GM19455 (cell line): Measurements from ENCODE around the gene MAPK4.
"Not testable (repeated sequence)": the region's sequence is repeated elsewhere in the genome, so short reads cannot be mapped to it uniquely, and the experiment has no call there.

Source experiments
- ATAC-seq: cut with Tn5 transposase; IDR thresholded peaks from one replicate; pipeline ENCODE4 v1.9.1; 2021; ENCODE audit not compliant: unreplicated experiment

The MAPK4 gene

DNA sequence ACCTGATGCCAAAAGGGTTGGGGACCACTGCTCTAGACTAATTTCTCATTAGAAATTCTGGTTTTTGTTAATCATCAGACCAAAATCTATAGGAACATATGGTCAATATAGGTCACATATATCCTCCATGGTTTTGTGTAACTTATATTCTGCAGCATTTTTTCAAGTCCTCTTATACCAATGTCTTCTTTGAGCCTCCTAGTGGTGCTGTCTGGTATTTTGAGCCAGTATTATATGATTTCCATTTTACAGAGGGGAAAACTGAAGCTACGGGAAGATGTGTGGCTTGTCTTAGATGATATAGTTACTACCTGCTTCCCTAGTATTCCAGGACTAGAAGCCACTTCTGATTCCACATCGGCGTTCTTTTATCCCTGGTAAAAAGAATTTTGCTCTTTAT is 13.8 kb downstream of the MAPK4 start:
- ATAC-seq = no peak

DNA sequence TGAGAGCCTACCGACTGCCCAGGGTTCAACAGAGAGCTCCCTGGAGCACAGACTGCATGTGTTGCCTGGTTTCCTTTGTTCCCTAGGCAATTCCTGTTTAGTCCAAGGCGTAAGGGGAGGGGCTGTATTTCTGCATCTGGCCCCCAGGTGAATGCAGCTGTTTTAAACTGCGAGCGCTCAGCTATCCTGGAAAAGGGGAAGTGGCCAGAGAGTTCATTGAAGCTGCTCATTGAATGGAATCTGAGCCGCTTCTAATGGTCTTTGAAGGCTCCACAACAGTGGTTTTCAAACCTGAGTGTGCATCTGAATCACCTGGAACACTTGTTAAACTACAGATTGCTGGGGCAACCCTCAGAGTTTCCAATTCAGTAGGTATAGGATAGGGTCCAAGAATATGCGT is 18.1 kb downstream of the MAPK4 start:
- no peak for ATAC-seq

DNA sequence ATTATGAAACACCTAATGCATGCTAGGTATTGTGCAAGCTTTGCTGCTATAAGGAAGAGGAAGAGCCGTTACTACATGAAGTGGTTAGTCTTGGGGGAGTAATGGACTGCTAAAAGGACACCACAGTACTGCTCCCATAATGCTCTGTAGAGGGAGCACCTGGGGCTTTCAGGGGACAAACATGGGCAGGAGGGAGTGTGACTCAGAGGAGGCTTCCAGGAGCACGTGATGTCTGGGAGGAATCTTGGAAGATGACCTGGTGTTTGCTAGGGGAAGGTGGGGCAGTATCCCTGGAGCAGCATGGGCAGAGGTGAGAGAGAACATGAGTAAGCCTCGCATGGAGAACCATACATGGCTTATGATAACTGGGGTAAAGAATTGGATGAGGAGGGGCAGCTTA is 18.8 kb downstream of the MAPK4 start:
- ATAC-seq = no peak

DNA sequence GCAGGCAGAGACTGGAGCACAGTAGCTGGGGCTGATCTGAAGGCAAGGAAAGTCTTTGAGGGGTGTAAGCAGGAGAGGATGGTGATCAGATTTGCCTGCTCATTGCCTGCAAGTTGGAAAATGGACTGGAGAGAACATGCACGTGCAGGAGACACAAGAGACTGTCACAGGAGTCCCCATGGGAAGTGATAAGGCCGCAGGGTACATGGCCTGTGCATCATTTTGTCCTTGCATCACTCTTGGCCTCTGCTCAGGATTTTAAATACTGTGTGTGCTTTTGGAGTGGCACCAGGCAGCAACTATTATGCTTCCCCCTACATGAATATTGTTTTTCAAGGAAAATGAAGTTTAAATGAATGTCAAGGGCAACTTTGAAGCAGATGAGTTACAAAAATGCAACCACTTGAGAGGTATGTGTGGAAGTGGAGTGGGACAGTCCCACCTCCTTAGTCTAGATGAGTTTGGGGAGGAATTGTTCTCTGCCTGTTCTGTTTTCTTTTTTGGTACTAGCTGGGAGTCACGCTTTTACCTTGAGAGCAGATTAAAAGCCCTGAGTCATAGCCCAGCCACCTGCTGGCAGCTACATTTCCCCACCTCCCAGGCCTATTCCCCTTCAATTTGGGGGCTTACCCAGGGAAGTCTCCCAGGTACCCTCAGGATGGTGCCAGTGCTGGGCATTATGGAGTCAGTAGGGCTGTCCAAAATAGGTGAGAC is 19.3 kb downstream of the MAPK4 start:
- ATAC-seq = no peak

DNA sequence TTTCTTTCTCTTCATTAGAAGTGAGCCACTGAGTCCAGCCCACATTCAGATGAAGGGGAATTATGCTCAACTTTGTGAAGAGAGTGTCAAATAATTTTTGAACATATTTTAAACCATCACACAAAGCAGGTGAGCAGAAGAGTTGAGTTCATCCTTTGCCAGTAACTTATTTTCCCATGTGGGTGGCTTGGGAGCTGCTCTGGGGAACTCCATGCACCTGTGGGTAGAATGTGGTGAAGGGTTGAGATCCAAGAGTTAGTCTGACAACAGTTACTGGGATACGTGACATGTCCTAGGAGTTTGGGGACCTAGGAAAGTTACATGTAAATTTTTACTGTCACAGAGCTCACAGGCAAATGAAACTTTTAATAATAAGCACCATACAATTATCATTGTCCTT is 21.6 kb downstream of the MAPK4 start:
- no peak for ATAC-seq

DNA sequence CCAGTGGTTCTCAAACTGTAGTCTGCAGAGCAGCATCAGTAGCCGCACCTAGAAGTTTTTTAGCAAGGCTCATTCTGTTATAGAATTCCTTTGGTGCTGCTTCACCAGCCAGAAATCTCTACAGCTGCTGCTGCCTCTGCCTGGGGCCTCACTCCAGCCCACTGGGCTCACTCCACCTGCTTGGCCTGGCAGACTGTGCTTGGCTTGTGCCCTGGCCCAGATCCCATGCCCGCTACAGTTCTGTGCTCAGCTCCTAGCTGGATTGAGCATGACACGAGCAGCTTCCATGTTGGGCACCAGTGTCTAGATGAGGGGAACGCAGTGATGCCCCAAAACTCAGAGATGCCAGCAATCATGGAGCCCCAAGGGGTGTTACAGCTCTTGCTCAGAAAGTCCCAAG is 22.6 kb downstream of the MAPK4 start:
- ATAC-seq = no peak

DNA sequence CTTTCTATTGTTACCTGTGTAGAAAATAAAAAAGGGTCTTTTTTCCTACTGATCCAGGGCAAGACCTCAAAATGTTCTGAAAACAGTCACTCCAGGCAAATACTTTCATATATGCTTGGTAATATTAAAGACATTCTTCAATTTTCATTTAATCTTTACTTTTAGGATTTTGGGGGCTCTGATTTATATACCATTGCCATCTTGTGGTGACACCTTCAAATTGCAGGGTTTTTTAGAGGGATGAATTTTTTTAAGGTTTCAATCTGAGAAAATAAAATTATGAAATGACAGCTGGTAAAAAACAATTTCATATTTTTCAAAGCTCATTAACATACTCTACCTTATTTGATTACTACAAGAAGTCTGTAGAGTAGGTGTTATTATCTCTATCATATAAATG is 26.8 kb downstream of the MAPK4 start:
- ATAC-seq = no peak

DNA sequence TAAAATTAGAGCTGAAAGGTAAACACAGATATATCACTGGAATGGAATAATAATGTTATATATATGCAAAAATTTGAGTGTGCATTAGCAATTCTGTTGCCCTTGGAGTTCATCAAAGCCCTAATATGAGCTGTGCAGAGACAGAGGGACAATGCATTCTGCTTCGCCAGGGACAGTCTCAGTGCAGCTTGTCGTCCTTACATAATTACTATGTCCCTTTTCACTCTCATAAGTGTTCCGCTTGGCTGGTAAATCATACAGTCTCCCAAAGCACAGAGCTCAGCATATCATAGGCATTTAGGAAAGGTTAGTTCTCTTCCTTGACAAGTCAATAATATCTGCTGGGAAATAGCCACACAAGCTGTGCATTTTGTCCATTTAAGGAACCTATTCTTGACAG is 30.7 kb downstream of the MAPK4 start:
- ATAC-seq = no peak

DNA sequence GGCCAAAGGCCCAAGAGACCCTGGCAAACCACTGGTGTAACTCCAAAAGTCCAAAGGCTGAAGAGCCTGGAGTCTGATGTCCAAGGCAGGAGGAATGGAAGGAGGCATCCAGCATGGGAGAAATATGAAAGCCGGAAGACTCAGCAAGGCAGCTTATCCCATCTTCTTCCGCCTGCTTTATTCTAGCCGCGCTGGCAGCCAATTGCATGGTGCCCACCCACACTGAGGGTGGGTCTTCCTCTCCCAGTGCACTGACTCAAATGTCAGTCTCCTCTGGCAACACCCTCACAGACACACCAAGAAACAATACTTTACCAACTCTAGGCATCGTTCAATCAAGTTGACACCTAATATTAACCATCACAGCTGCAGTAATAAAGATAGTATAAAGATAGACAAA is 34.1 kb downstream of the MAPK4 start:
- ATAC-seq = no peak

DNA sequence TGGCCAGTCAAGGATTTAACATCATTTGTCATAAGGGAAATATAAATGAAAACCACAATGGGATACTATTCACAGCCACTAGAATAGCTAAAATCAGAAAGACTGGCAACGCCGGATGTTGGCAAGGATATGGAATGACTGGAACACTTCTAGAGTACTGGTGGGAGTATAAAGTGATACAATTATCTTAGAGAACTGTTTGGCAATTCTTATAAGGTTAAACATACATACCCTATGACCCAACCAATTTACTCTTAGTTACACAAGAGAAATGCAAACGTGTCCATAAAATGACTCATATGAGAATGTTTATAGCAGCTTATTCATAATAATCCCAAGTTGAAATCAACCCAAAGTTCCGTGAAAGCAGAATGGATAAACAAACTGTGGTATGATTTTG is 35.1 kb downstream of the MAPK4 start:
- ATAC-seq = no peak

DNA sequence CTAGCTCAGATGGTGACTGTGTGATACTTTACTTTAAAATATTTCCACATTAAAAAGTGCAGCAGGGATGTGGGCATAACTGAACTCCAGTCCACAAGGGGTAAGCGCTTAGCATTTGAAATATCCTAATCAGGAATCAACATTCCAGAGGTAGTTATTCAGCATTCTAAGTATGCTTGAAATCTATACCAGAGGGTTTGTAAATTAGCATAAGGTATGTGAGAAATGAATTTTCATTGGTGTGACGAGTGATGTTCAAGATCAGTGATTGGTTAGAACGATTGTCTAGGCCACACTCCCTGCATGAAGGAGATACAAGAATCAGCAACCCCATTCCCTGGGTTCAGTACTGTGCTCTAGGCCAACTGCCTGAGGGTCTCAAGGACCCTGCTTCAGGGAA is 42.6 kb downstream of the MAPK4 start:
- no peak for ATAC-seq

DNA sequence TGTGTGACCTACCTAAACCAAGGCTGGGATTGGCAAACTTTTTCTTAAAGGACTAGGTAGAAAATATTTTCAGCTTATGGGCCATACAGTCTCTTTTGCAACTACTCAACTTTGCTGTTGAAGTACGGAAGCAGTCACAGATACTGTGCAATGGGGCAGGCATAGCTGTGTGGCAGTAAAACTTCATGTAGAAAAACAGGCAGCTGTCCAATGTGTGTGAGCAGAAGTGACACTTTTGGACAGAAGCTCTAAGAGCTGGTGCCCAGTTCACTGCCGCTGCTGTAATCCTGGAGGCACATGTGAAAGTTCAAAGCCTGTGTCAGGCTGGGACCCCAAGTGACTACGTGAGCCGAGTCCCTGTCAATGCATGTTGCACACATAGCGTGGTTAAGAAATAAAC is 46.7 kb downstream of the MAPK4 start:
- no peak for ATAC-seq

DNA sequence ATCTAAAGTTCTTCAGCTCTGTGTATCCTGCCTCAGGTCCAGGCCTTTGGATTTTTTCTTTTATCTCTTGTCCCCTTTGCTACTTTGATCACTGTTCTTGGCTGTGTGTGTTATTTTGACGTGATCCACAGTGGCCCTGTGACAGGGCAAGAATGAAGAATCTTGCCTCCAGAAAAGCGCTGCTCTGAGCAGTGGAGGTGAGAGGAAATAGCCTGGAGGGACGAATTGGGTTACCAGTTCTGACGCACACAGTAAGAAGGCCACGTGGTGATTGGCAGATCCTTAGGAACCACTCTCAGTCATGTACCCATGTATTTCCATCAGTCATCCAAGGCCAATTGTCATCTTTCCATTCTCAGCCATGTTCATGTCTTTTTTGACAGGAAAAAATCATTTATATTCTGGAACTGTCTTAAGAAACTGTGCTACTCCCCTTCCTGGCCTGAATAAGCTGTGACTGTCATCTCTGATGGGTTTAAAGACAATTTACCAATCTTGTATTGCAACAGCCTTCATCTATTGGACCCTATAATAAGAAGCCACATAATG is 47.6 kb downstream of the MAPK4 start:
- ATAC-seq = no peak

DNA sequence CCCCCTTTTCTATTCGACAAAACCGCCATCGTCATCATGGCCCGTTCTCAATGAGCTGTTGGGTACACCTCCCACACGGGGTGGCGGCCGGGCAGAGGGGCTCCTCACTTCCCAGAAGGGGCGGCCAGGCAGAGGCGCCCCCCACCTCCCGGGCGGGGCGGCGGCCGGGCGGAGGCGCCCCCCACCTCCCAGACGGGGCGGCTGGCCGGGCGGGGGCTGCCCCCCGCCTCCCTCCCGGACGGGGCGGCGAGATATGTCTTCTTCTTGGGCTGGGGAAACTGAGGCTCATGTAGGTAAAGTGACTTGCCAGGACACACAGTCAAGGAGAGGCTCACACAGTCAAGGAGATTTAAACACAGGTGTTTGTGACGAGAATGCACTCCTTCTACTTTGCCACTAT is 49.3 kb downstream of the MAPK4 start:
- ATAC-seq = not testable (repeated sequence)

DNA sequence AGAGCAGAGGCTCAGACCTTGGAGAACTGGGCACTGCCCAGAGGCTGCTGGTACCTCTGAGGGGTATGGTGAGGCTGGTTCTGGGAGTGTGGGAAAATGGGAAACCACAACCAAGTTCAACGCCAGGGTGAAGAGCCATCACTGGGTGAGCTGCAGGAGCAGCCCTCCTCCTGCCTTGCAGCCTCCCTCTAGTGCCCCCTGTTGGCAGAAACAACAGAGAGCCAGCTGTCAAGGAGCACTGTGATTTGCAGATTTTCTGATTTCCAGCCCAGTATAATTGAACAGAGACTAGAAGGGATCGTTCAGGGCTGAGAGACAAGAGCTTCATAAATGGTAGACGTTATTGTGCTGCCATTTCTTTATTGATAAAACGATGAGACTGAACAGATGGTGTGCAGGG is 50.5 kb downstream of the MAPK4 start:
- ATAC-seq = no peak

DNA sequence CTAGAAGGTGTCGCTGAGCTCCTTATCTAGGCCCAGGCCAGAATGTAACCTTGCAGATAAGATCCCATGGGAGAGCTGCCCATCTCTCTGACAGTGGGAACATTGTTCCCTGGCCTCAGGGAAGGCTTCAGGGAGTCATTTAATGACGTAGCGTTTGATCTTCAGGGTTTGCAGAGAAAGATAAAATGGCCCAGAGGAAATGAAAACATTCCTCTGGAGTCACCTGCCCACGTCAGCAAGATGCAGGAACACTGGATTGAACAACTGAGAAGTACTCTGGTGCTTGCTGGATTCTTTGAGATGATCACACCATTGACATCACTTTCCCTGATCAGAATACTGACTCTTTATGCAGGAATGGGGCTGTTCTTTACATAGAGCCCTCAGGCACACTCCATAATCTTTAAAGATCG is 51.6 kb downstream of the MAPK4 start:
- ATAC-seq = no peak

DNA sequence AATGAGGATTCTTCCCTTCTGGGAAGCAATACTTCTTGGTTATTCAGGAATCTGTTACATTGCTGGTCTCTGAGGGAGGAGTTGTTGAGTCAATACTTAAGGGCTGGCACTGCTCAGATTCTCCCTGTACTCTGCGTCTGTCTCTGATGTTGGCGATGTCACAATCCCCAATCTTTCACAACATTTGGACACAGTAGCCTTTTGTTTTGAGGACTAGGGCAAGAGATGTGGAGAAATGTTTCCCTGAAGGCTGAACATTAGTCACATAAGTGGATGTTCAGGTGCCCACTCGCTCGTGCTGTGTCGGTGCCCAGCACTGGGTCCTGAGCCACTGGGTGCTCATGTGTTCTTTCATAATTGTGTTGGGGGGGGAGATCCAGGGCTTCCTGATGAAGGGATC is 55.0 kb downstream of the MAPK4 start:
- no peak for ATAC-seq

DNA sequence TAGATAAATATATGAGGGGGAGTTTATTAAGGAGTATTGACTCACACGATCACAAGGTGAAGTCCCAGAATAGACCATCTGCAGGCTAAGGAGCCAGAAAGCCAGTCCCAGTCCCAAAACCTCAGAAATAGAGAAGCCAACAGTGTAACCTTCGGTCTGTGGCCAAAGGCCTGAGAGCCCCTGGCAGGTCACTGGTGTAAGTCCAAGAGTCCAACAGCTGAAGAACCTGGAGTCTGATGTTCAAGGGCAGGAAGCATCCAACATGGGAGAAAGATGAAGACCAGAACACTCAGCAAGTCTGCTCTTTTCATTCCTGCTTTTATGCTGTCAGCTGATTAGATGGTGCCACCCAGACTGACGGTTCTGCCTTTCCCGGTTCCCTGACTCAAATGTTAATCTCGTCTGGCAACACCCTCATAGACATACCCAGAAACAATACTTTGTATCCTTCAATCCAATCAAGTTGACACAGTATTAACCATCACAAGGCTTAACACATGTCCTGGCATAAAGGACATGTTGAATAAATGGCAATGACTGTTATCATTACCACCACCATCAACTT is 56.7 kb downstream of the MAPK4 start:
- no peak for ATAC-seq

DNA sequence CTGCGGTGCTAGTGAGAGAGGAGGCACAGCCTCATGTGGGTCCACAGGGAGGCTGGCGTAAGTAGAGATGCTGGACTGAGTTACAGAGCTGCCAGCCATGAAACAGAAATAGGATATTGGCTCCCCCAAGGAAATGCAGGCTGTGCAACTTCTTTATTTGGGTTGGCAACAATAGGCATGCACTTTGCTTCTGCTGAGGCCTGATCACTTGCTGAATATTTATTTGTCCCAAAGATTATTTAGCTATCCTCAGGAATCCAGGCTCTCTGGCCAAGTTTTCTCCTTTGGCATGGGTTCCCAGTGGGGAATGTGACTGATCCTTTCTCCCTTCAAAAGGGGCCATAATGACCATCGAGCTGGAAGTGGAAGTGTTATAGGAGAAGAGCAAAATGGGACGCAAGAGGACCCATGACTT is 60.0 kb downstream of the MAPK4 start:
- no peak for ATAC-seq

DNA sequence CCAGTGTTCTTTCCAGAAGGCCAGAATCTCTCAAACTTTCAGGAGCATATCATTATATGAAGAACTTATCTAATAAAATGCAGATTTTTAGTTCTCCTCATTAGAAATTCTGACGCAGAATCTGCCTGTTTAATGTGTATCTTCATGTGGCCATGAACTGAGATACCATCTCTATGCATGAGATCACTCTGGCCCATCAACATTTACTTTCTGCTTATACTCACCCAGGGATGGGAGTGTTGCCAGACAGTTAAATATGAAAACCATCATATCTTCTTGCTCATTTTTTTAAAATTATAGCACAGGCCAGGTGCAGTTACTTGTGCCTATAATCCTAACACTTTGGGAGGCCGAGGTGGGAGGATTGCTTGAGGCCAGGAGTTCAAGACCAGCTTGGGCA is 60.4 kb downstream of the MAPK4 start:
- ATAC-seq = no peak

DNA sequence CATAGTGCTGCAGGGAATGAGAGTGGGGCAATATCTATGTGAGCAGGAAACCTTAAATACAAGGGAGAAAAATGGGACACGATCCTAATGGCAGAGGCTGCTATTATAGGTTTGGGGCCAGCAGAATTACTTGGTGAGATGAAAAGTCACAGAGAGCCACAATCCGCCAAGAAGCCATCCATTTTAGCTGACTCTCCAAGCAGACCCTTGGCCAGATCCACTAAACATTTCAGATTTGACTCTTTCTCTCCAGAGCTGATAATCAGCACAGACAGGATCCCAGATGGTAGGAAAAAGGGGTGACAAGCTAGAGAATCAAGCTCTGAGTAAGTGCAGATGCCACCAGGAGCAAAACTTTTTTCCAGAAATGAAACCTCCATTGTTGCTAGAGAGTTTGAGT is 61.5 kb downstream of the MAPK4 start:
- no peak for ATAC-seq

DNA sequence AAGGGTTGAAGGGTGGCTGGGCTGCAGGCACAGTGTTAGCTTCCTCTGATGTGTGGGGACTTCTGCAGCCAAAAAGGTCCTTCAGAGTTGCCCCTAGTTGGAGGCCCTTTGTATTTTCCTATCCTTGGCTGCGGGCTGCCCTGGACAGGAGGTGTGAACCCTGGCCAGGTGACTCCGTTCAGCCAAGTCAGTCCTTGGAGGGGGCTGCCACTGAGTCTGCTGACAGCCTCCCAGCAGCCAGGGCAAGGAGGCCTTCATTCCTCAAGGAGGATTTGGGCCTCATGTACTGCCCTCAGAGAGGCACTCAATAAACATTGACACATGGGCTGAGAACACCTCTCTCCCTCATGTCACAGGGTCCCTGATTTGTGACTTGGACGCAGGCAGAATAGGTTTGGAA is 62.4 kb downstream of the MAPK4 start:
- ATAC-seq = no peak

DNA sequence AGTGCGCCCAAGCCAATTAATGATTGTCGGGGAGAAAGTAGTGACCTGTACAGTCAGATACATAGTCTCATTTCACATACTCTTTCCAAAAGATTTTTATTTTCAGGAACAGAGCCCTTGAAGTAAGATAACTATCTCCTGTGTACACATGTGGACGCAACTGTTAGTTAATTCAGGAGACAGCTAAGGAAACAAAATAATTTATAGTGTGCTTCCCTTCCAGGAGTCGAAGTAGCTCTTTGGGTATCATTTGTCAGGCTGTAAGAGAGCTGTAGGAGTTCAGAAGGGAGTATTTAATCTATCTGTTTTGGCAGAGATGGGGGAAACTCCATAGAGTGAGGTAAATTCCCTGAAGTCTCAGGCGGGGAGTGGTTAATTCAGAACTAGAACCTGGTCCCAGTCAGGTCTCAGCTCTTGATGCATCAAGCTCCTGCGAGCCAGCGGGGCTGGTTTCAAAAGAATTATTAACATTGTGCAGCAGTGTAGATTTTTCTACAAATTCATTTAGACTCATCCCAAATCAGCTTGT is 63.0 kb downstream of the MAPK4 start:
- no peak for ATAC-seq
